Measurements from ENCODE around the gene DISC1.

- TF ChIP-seq CTCF (conservative IDR thresholded peaks at IDR 0.05) (no peak), ZFX (IDR thresholded peaks at IDR 0.05) (no peak)
Measured at GRCh38 chr1:231814021-231814420, 187.4 kb downstream of the DISC1 start.
